ENCODE data around the gene HOXA6.
A peak's percentile ranks its signal among the peaks of the same experiment; 100 is the strongest.

HOXA6 gene

GRCh38 chr7:27172823-27173510 lies 25.4 kb upstream of the HOXA6 start:
- DNase-seq, result peak; percentile 60 to 67

- DNase-seq, result peak; percentile 26 to 48
These were observed 24.8 kb upstream of the HOXA6 start for GRCh38 chr7:27172315-27172774.

- peak; percentile 32 to 48 for DNase-seq
These were observed 24.2 kb upstream of the HOXA6 start for GRCh38 chr7:27171637-27172314.

GRCh38 chr7:27171325-27171636 lies 23.7 kb upstream of the HOXA6 start:
- no peak for DNase-seq

GRCh38 chr7:27170426-27171324 lies 23.1 kb upstream of the HOXA6 start:
- no peak for DNase-seq

- no peak for DNase-seq
These were observed 22.3 kb upstream of the HOXA6 start for GRCh38 chr7:27169658-27170425.

- DNase-seq, result no peak
These were observed 20.8 kb upstream of the HOXA6 start for GRCh38 chr7:27168265-27168947.

GRCh38 chr7:27167916-27168264 lies 20.3 kb upstream of the HOXA6 start:
- DNase-seq, result no peak

GRCh38 chr7:27166531-27167505 lies 19.2 kb upstream of the HOXA6 start:
- DNase-seq, result no peak

- DNase-seq, result no peak
These were observed 18.5 kb upstream of the HOXA6 start for GRCh38 chr7:27165996-27166530.

GRCh38 chr7:27165089-27165995 lies 17.8 kb upstream of the HOXA6 start, which contains the start of gene HOXA9:
Gene HOXA9 (minus strand): TSS chr7:27165537. CDS start chr7:27165457, 80 bp downstream.
- no peak for DNase-seq

GRCh38 chr7:27164367-27165088 lies 17.0 kb upstream of the HOXA6 start:
- no peak for DNase-seq

GRCh38 chr7:27164045-27164366 lies 16.4 kb upstream of the HOXA6 start:
- DNase-seq, result no peak

- DNase-seq, result no peak
These were observed 15.9 kb upstream of the HOXA6 start for GRCh38 chr7:27163288-27164044.

- DNase-seq, result no peak
These were observed 15.2 kb upstream of the HOXA6 start for GRCh38 chr7:27162561-27163287.

GRCh38 chr7:27161721-27162560 lies 14.4 kb upstream of the HOXA6 start:
- DNase-seq, result no peak
